NCI-H526 (cell line): ENCODE results near the gene PSMC5.
A peak's percentile ranks its signal among the peaks of the same experiment; 100 is the strongest.

Source experiments
- DNase-seq, 2 experiments: peaks; one replicate each; lab custom pipeline; 2025; lab: John Stamatoyannopoulos, UW

PSMC5 gene

DNA sequence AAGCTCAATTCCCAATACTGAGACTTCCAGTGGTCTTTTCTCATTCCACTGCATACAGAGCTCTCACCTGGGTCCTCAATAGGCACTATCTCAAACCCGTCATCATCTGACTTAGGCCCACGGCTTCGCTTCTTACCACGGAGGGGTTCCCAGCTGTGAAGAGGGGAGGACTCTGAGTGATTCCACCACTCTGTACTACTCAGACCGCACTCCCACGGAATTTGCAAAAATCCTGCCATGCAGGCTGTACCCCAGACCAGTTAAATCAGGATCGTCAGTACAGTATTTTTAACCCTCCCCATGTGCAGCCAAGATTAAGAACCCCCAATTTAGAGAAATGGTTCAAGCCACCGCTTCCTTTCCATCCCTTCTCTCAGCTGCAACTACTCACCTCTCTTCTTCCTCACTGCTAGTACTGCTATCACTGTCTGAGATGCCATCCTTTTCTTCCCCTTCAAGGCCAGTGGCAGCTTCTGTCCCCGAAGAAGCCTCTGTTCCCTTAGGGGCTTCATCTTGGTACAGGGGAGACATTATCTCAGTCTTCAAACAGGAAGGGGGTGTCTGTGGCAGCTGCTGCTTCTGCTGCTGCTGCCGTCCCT, 6.2 kb upstream of the PSMC5 start:
- DNase-seq, result no peak

GRCh38 chr17:63821804-63822203, 5.4 kb upstream of the PSMC5 start:
- no peak for DNase-seq

DNA sequence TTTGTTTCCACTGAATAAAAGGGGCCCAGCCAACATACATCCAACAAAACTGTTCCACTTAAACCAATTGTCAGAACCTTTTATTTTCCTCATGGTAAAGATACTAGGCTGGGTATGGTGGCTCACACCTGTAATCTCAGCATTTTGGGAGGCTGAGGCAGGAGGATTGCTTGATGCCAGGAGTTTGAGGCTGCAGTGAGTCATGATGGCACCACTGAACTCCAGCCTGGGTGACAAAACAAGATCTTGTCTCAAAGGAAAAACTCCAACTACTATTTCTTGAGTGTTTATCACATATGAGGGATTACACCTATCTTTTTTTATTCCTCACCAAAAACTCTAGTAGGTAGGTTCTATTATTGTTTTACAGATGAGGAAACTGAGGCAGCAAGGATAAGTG, 4.7 kb upstream of the PSMC5 start:
- no peak for DNase-seq

DNA sequence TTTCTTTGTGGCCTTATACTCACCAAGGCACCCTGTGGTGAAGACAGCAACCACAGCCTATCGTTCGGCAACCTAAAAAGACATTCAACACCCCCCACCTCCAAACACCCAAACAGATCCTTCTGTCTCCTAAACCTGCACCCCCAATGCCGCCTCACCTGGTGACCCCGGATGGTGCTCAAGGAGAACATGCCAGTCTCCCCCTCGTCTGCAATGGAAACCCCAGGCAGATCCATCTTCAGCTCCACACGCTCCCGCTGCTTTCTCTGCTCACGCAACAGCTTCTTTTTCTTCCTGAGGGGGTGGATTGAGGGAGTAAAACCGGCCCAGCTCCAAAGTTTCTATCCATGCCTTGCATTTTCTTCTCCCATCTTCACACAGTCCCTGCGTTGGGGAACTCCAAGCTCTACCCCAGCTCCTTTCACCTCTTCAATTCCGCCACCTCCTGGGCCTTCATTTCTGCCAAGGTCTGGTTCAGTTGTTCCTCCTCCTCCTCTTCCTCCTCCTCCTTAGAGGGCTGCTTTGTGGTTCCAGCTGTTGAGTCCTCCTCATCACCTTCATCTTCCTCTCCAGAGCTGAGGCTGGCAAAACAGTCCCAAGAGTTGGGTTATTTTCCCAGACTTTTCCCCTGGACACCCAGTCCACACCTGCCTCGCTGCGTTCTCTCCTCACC, 3.4 kb upstream of the PSMC5 start:
- no peak for DNase-seq

DNA sequence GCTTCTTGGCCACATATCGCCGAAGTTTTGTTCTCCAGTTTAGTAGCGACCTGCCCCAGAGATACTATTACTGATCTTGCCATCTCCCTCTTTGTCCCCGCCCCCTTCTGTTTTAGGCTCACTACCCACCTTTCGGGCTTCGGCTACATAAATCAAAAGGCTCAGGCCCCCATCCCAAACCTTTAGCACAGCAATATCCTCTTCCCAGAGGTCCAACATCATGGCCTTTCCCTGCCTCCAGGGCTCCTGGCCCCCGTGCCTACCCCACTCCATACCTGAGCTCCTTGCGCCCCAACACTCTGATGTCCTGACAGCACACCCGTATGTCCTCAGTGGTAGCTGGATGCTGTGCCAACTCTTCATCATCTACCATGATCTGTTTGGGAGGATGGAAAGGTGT, 2.9 kb upstream of the PSMC5 start:
- no peak for DNase-seq

DNA sequence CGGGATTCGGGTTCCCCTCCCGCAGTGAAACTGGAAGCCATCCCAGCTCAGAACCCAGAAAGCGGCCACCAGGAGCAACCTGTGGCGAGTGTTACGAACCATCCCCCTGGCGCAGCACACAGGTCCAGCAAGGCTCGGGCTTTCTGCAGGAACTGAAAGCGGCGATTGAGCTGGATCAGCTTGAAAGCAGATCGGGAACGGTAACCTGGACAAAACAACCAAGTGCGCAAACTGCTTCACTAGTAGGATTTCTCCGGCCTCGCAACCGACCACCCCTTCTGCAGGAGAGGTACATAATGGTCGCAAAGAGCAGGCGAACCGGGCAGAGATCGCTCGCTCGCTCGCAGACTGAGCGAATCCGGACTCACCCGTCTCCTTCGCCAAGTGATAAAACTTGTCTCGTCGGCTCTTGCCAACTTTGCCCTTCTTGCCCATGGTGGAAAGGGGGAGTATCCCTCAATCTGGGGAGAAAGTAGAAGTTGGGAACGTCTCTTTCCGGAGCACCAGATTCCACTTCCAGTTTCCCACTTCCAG, 696 bp upstream of the PSMC5 start:
- DNase-seq, result no peak

DNA sequence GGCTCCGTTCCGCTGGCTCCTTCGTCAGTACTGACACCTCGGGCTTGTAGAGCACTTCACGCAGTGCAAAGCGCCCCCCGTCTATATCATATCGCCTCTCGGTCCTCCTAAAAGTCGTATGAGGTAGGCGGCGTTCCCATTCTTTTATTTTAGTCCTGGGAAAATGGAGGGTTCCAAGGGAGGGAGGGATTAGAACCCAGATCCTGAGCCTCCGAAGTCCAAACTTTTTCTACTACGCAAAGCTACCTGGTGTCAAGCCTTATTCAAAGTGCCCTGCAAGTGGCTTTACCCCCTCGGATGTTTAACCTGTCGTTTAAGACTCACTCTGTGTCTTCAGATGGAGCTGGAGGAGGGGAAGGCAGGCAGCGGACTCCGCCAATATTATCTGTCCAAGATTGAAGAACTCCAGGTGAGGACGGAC, 580 bp downstream of the PSMC5 start:
- no peak for DNase-seq

DNA sequence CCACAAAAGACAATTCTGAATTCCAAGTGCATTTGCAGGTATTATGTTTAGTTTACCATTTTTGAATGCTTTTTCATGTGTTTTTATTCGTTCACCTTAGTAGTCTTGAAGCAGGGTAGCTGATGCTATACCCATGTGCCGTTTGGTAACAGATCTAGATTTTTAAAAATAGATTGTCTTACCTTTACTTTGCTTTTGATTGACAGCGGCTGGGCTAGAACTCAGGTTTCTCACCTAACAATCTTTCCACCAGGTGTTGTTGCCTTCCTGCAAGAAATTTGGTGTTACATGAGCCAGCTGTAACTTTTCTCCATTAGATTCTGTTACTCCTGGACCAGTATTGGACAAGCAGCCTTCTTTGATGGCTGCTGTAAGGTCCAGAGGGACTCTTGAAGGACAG, 1.7 kb downstream of the PSMC5 start:
- no peak for DNase-seq

DNA sequence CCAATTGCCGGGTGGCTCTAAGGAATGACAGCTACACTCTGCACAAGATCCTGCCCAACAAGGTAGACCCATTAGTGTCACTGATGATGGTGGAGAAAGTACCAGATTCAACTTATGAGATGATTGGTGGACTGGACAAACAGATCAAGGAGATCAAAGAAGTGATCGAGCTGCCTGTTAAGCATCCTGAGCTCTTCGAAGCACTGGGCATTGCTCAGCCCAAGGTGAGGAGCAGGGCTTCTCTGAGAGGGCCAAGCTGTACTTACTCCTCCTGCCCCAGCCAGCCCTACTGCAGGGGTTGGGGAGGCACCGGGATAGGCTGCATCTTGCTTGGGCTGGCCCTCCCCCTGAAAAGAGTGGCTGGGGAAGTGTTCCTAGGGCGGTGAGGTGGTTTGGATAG, 3.0 kb downstream of the PSMC5 start:
- DNase-seq, result no peak

GRCh38 chr17:63830904-63831491, 3.8 kb downstream of the PSMC5 start:
- no peak for DNase-seq

- DNase-seq, result no peak
Observed at GRCh38 chr17:63831505-63831904, 4.3 kb downstream of the PSMC5 start.

DNA sequence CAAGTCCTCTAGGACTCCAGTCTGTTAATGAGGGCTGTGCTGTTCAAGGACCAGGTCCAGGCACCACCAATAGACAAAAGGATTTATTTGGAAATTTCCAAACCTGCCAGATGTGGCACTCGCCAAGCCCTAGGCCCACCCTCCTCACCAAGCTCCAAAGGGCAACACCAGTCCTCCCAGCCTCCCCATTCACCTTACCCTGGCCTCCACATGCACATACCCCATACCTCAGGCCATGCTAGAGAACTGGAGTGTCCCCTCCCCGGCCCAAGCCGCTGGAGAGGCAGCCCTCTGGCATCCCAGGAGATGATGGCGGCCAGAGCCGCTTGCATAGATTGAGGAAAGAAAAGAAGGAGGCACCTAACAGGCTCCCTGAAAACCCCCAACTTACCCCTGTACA, 4.8 kb downstream of the PSMC5 start:
- DNase-seq, result no peak

DNA sequence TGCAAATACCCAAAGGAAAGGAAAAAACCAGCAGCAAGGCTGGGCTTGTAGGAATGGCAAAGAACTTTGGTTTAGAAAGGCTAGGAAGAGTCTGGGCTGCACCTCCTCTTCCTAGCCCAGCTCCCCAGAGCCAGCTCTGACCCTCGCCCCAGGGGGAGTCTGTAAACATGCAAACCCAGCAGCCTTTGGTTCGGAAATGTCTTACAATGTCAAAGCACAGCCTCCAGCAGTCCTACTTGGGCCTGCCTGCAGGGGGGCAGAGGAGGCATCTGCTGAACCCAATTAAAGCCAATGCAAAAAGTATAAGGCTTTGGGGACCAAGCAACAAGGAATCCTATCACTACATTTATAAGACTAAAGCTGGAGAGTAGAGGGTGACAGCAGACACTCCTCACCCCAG, 5.2 kb downstream of the PSMC5 start:
- DNase-seq, result no peak

DNA sequence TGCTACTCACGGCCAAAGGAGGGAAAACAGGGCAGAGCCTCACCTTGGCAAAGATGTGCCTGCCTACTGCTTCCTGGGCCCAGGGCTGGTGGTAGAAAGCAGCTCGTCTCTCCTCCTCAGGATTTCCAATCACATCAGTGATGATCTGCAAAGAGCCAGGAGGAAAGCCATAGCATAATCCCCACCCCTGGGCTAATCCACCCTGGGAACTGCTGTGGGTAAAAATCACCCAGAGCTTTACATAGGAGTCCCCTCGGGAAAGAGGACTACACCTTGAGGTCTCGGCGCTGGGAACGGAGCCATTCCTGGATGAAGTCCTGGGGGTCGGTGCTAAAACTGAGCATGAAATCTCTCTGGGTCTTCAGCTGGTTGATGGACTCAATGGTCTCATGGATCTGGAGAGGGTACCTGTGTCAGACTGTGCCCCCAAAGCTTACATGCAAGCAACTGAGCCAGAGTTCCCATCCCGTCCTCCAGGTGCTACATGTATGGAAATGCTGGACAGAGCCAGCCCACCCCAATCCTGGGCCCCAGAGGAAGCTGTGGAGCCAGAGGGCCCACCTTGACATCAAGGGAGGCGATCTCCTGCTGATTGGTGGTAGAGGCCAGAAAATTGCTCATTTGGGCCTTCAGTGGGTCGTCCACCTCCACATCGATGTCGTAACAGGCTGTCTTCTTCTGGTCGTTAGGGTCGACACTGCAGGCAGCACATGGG, 6.0 kb downstream of the PSMC5 start:
- no peak for DNase-seq

DNA sequence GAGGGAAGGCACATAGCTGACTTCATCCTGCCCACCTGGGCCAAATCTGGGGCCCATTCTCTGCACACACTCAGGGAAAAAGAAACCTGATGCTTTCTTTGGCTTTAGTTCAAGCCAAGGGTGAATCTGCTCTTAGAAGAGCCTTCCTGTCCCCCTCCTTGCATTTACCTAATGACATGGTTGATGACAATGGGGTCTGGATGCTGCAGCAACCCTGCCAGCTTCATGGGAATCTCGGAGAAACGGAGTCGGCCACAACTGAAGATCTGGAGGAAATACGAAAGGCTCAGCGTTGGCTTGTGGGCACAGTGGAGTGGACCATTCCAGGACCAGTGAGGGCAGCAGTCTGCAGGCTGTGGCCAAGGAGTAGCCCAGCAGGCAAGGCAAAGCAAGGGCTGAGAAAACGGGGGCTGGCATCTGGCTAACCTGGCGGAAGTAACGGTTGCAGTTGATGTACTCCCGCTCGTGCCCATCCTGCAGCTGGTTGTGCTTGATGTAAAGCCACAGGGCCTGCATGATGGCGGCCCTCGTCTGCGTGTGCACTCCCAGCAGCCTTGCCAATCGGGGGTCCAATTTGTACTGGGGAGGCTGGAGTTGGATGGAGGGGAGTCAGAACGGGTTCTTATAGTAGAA, 6.6 kb downstream of the PSMC5 start:
- DNase-seq, result no peak

- peak; percentile 77 to 82 for DNase-seq
Observed at GRCh38 chr17:63834431-63835166, 7.4 kb downstream of the PSMC5 start.

DNA sequence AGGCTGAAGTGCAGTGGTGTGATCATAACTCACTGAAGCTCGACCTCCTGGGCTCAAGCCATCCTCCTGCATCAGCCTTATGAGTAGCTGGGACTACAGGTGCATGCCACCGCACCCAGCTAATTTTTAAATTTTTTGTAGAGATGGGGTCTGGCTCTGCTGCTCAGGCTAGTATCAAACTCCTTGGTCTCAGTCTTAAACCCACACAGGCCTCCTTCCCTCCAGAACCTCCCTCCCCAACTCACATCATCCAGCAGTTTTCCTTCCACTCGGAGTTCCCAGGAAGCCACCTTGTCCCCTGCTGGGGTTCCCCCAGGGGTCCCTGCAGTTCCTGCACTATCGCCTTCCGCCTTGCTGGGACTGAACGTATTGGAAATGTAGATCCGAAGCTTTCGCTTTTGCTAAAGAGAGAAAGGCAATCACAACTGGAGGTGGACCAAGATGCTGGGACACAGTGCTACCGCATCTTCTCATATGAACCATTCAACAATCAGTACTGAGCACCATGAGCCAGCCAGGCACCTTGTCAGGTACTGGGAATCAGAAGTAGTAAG, 8.0 kb downstream of the PSMC5 start:
- DNase-seq, result no peak

DNA sequence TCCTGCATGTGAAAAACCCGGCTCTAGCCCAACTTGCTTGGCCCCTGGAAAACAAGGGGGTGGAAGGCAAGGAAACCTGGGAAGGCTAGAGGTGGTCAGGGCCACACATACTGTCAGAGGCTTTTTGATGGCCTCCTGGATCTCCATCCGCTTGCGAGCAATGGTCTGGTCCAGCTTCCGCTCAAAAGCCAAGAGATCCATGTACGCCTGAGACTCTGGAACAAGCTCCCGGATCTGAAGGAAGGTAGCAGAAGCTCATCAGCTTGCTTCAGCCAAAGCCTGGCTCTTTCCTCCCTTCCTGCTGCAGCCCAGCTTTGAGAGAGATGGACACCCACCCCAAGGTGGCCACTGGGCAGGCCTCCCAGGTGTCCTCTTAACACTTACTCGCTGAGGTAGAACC, 9.6 kb downstream of the PSMC5 start:
- DNase-seq, result no peak

GRCh38 chr17:63837480-63837879, 10.2 kb downstream of the PSMC5 start:
- no peak for DNase-seq

DNA sequence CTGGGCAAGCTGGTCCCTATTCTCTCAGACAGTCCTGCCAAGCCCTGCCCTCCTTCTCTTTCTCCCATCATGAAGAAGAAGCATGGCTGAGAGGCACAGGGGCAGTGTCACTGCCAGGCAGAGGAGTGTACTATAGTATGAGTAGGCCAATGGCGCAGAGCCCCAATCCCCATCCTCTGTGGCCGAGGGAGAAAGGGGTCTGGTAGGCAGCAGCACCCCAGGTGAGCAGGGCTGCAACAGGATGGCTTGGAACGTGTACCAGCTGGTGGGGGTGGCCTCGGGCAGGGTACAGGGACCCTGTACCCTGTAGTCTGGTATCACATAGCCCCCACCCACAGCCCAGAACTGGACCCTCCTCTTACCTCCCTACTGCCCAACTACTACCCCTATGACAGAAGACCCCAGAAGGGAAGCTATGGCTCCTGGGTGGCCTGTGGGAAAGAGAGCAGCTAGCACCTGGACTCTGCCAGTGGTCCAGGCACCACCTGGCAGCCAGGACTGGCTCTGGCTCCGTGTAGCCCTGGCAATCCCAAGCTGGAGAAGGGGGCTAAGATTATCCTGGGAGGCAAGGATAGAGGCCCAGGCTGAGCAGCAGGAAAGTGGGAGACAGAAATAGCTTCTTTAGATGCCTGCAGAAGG, 10.8 kb downstream of the PSMC5 start:
- no peak for DNase-seq

GRCh38 chr17:63838631-63839171, 11.5 kb downstream of the PSMC5 start:
- no peak for DNase-seq
